Measurements from ENCODE around the gene PTPRN2.
"Not testable (repeated sequence)": the region's sequence is repeated elsewhere in the genome, so short reads cannot be mapped to it uniquely, and the experiment has no call there.

DNA sequence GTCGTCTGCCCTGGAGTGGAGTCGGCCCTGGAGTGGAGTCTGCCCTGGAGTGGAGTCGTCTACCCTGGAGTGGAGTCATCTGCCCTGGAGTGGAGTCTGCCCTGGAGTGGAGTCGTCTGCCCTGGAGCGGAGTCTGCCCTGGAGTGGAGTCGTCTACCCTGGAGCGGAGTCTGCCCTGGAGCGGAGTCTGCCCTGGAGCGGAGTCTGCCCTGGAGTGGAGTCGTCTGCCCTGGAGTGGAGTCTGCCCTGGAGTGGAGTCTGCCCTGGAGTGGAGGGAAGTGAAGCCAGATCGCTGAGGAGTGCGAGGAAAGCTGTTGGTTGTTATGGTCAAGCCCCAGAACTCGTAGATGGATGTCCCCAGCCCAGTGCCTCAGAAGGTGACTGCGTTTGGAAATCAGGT lies 63.3 kb downstream of the PTPRN2 start:
- TF ChIP-seq, protein P1, sequence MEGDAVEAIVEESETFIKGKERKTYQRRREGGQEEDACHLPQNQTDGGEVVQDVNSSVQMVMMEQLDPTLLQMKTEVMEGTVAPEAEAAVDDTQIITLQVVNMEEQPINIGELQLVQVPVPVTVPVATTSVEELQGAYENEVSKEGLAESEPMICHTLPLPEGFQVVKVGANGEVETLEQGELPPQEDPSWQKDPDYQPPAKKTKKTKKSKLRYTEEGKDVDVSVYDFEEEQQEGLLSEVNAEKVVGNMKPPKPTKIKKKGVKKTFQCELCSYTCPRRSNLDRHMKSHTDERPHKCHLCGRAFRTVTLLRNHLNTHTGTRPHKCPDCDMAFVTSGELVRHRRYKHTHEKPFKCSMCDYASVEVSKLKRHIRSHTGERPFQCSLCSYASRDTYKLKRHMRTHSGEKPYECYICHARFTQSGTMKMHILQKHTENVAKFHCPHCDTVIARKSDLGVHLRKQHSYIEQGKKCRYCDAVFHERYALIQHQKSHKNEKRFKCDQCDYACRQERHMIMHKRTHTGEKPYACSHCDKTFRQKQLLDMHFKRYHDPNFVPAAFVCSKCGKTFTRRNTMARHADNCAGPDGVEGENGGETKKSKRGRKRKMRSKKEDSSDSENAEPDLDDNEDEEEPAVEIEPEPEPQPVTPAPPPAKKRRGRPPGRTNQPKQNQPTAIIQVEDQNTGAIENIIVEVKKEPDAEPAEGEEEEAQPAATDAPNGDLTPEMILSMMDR (IDR thresholded peaks at IDR 0.05): not testable (repeated sequence)
- not testable (repeated sequence) for TF ChIP-seq POLR2AphosphoS5, POLR2A (IDR thresholded peaks at IDR 0.05)
